ENCODE results near the gene KIF26B.

Gene KIF26B

DNA sequence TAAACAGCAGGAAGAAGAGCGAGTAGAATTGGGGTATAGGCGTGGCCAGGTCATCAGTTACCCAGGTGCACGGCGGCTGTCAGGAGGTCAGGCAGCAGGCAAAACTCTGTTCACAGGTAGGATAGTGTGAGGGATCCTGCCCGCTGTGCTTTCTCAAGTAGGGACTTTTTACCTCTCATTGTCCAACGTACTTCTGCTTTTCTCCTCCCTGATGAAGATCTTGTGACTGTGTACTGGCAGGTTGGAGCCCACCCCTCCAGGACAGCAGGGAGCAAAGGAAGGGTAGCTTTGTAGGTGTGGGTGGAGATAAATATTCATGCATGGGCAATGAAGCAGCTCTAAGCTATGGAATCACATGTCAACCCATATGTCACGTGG is 373.5 kb downstream of the KIF26B start:
- Histone ChIP-seq H3K9me3 (no peaks in the 10 kb centered on the region), H3K4me3 (ENCODE audit: low read depth, low read length) (no peak overlapping the region), H3K27me3 (no peaks in the 10 kb centered on the region), H3K4me1 (peaks cover 34% of the 10 kb centered on the region), H3K36me3 (no peaks in the 10 kb centered on the region; the same call in 1 of the 2 replicates)
- TF ChIP-seq, protein P1, sequence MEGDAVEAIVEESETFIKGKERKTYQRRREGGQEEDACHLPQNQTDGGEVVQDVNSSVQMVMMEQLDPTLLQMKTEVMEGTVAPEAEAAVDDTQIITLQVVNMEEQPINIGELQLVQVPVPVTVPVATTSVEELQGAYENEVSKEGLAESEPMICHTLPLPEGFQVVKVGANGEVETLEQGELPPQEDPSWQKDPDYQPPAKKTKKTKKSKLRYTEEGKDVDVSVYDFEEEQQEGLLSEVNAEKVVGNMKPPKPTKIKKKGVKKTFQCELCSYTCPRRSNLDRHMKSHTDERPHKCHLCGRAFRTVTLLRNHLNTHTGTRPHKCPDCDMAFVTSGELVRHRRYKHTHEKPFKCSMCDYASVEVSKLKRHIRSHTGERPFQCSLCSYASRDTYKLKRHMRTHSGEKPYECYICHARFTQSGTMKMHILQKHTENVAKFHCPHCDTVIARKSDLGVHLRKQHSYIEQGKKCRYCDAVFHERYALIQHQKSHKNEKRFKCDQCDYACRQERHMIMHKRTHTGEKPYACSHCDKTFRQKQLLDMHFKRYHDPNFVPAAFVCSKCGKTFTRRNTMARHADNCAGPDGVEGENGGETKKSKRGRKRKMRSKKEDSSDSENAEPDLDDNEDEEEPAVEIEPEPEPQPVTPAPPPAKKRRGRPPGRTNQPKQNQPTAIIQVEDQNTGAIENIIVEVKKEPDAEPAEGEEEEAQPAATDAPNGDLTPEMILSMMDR (IDR thresholded peaks at IDR 0.05; ENCODE audit: low read depth, low read length): no peak
- DNase-seq: no peak

DNA sequence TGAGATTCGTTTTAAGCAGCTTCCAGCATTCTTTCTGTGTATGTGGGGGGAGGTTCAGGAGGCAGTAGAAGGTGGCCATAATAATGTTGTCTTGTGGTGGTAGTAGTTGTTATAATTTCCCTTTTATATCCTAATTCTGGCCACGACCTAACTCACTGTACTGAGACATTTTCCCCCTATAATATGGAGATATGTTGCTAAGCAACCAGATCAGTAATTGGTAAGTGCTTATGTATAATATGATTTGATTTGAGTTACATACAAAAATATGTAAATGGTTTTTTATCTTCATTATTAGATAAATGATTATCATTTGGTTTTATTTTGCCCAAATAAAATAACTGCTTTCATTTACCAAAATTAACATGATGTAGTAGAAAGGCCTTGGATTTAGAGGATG is 376.2 kb downstream of the KIF26B start:
- H3K36me3 ChIP-seq: peaks cover under 1% of the 10 kb centered on the region
- DNase-seq: no peak
- H3K4me3 ChIP-seq (ENCODE audit: low read depth, low read length): no peak overlapping the region
- H3K9me3 ChIP-seq: no peaks in the 10 kb centered on the region
- peaks cover 36% of the 10 kb centered on the region for H3K4me1 ChIP-seq
- TF ChIP-seq, protein P1 (IDR thresholded peaks at IDR 0.05; ENCODE audit: low read depth, low read length): no peak
- no peaks in the 10 kb centered on the region for H3K27me3 ChIP-seq

DNA sequence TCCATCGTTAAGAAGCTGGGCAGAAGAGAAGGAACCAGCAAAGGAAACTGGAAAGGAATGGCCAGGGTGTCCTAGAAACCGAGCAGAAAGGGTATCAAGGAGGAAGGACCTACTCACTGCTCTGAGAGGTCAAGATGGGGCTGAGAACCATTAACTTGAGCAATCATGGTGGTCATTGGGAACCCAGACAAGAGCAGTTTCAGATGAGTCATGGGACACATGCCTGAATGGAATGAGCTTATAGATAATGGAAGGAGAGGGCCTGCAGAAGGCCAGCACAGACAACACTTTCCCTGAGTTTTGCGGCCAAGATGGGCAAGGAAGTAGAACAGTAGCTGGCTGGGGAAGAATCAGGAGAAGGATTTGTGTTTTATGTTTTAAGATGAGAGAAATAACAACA is 383.2 kb downstream of the KIF26B start:
- H3K27me3 ChIP-seq: no peaks in the 10 kb centered on the region
- TF ChIP-seq, protein P1 (IDR thresholded peaks at IDR 0.05; ENCODE audit: low read depth, low read length): no peak
- peaks cover 36% of the 10 kb centered on the region for H3K36me3 ChIP-seq
- DNase-seq: no peak
- H3K4me1 ChIP-seq: peaks cover 16% of the 10 kb centered on the region
- H3K9me3 ChIP-seq: no peaks in the 10 kb centered on the region
- H3K4me3 ChIP-seq (ENCODE audit: low read depth, low read length): no peak overlapping the region

DNA sequence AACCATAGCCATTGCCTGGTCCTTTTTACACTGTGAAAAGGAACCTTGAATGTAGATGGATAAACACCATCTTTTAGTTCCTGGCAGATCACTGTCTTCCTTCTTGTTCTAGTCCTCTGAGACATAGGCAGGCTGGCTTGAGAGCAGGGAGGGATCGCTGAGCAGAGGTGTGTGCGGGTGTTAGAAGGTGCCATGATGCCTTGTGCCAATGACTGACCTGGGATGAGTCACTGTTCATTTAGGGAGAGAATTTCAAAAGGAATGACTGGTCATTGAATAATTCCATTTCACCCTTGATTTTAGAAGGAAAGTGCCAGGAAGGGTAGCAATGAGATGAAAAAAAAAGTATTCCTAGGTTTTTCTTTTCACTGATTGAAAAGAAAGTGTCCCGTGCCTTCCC is 383.9 kb downstream of the KIF26B start:
- Histone ChIP-seq H3K27me3 (no peaks in the 10 kb centered on the region), H3K4me3 (ENCODE audit: low read depth, low read length) (no peak overlapping the region), H3K36me3 (peaks cover 43% of the 10 kb centered on the region), H3K9me3 (no peaks in the 10 kb centered on the region), H3K4me1 (peaks cover 16% of the 10 kb centered on the region)
- DNase-seq: no peak
- TF ChIP-seq, protein P1 (IDR thresholded peaks at IDR 0.05; ENCODE audit: low read depth, low read length): no peak

DNA sequence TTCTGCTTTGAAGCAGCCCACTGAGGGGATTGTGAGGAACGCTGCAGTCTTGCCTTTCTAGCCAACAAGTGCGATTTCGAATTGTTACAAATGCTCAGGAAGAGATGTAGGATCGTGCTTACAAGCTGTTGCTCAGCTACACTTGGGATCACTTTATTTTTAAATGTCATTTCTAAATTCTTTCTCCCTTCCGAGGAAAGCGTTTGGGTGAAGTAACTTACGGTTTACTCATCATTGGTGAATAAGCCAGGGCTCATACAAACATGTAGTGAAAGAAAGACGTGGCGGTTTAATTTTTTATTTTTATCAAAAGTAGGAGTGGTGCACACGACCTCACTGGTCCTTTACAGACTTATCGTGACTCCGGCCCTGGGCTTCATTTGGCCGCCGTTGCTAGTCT is 386.6 kb downstream of the KIF26B start:
- no peaks in the 10 kb centered on the region for H3K27me3 ChIP-seq

DNA sequence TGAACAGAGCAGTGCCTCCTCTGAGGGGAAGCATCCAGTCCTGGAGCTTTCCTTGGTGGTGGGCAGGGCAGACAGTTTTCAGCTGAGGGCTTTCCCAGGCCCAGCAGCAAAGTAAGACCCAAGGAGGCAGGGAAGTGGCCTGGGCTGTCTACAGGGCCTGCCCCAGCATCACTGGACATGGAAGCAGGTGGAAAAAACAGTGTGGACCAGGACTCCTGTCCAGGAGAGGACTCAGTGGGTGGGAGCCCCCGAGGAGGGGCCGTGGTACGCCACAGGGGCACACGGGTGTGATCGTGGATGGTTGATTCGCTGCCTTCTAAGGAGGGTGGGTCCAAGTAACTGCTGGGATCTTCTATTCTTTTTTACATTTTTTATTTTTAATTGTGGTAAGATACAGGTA is 387.6 kb downstream of the KIF26B start:
- H3K4me3 ChIP-seq (ENCODE audit: low read depth, low read length): no peak overlapping the region
- no peaks in the 10 kb centered on the region for H3K9me3 ChIP-seq
- TF ChIP-seq, protein P1 (IDR thresholded peaks at IDR 0.05; ENCODE audit: low read depth, low read length): no peak
- no peaks in the 10 kb centered on the region for H3K27me3 ChIP-seq
- no peak for DNase-seq
- peaks cover 12% of the 10 kb centered on the region for H3K4me1 ChIP-seq
- H3K36me3 ChIP-seq: peaks cover 57% of the 10 kb centered on the region

More for the DNA sequence above, 386.6 kb downstream of the KIF26B start:
- H3K4me3 ChIP-seq (ENCODE audit: low read depth, low read length): no peak overlapping the region
- peaks cover 60% of the 10 kb centered on the region for H3K36me3 ChIP-seq
- H3K4me1 ChIP-seq: peaks cover 14% of the 10 kb centered on the region
- DNase-seq: no peak
- TF ChIP-seq, protein P1 (IDR thresholded peaks at IDR 0.05; ENCODE audit: low read depth, low read length): no peak
- no peaks in the 10 kb centered on the region for H3K9me3 ChIP-seq
